PFSK-1 (cell line): Measurements from ENCODE around the gene SLC24A4.

Source experiments
- FOXP2 ChIP-seq: optimal IDR thresholded peaks from 2 replicates; pipeline ENCODE3; 2011; ENCODE audit warnings: borderline replicate concordance, control low read depth, inconsistent platforms; ENCODE audit not compliant: insufficient read depth; ENCODE audit errors: extremely low read length, extremely low read depth
- POLR2AphosphoS5 ChIP-seq: IDR thresholded peaks from 2 replicates; pipeline ENCODE4 v1.6.1; 2012; ENCODE audit warnings: low read depth, mild to moderate bottlenecking, control low read depth, low read length, moderate library complexity
- SIN3A ChIP-seq: IDR thresholded peaks from 2 replicates; pipeline ENCODE4 v1.6.1; 2012; ENCODE audit warnings: mild to moderate bottlenecking, low read length, moderate library complexity, borderline replicate concordance; ENCODE audit not compliant: insufficient read depth
- TAF1 ChIP-seq: IDR thresholded peaks from 2 replicates; pipeline ENCODE4 v1.6.1; 2012; ENCODE audit warnings: low read length, control low read depth, borderline replicate concordance; ENCODE audit not compliant: insufficient read depth
- TF ChIP-seq, protein P1 (sequence below), 2 experiments: IDR thresholded peaks; 2 replicates each; pipeline versions ENCODE4 v1.6.1 to v1.8.0; 2011 to 2012; ENCODE audit warnings: low read depth in 2 of 2, low read length in 2 of 2, control low read depth in 1 of 2, inconsistent platforms in 1 of 2, mild to moderate bottlenecking in 1 of 2, moderate library complexity in 1 of 2; ENCODE audit not compliant: insufficient read depth in 1 of 2

The SLC24A4 gene

DNA sequence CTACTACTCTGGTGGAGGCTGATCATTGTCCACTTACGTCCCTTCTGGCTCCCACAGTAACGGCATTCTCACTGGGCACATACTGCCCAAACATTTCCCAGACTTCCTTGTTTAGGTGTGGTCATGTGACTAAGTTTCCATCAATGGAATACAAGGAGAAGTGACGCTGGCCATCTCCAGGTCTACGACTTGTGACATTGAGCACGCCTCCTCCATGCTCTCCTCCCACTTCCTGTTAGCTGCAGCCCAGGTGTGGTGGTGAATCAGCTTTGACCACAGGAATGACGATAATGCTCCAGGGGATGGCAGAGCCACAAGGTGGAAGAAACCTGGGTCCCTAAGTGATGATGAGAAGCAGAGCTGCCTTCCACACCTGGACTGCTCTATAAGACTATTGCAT, 6.0 kb upstream of the SLC24A4 start:
- TF ChIP-seq TAF1 (no peak), SIN3A (no peak), POLR2AphosphoS5 (no peak), FOXP2 (no peak)
- TF ChIP-seq, protein P1, sequence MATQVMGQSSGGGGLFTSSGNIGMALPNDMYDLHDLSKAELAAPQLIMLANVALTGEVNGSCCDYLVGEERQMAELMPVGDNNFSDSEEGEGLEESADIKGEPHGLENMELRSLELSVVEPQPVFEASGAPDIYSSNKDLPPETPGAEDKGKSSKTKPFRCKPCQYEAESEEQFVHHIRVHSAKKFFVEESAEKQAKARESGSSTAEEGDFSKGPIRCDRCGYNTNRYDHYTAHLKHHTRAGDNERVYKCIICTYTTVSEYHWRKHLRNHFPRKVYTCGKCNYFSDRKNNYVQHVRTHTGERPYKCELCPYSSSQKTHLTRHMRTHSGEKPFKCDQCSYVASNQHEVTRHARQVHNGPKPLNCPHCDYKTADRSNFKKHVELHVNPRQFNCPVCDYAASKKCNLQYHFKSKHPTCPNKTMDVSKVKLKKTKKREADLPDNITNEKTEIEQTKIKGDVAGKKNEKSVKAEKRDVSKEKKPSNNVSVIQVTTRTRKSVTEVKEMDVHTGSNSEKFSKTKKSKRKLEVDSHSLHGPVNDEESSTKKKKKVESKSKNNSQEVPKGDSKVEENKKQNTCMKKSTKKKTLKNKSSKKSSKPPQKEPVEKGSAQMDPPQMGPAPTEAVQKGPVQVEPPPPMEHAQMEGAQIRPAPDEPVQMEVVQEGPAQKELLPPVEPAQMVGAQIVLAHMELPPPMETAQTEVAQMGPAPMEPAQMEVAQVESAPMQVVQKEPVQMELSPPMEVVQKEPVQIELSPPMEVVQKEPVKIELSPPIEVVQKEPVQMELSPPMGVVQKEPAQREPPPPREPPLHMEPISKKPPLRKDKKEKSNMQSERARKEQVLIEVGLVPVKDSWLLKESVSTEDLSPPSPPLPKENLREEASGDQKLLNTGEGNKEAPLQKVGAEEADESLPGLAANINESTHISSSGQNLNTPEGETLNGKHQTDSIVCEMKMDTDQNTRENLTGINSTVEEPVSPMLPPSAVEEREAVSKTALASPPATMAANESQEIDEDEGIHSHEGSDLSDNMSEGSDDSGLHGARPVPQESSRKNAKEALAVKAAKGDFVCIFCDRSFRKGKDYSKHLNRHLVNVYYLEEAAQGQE (IDR thresholded peaks at IDR 0.05; ENCODE audit: insufficient read depth in 1 of 2, low read depth in 2 of 2, low read length in 2 of 2) = no peak

DNA sequence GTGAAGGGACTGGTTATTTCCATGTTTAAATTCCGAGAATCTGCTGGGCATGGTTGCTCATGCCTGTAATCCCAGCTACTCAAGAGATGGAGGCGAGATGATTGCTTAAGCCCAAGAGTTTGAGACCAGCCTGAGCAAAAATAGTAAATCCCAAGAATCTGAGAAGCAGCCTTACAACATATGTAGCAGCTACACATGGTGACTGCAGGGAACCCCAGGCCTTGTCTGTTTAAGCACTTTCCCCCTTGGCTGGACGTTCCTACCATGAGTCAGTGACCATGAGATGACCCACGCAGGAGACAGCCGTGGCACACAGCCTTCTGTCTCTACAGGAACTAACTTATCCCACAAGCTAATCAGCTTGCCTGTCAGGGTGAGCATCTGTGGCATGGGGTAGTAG, 5.5 kb upstream of the SLC24A4 start:
- TF ChIP-seq POLR2AphosphoS5 (no peak), TAF1 (no peak), SIN3A (no peak), FOXP2 (no peak)
- TF ChIP-seq, protein P1 (IDR thresholded peaks at IDR 0.05; ENCODE audit: insufficient read depth in 1 of 2, low read depth in 2 of 2, low read length in 2 of 2) = no peak

DNA sequence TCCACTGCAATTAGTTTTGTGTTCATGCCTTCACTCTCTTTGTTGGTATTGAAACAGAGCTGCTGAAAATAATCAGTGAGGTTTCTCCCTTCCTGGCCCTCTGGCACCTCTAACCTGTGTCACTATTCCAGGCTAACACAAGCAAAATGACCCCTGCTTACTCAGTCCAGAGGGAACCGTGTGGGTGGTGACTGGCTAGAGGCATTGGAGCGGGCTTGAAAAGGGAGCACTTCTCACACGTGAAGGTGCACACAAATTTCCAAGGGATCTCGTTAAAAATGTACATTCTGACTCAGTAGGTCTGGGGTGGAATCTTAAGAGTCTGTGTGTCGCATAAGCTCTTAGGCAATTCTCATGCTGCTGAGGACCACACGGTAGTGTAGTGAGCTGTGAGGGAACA, 1.3 kb upstream of the SLC24A4 start:
- TF ChIP-seq FOXP2 = no peak

DNA sequence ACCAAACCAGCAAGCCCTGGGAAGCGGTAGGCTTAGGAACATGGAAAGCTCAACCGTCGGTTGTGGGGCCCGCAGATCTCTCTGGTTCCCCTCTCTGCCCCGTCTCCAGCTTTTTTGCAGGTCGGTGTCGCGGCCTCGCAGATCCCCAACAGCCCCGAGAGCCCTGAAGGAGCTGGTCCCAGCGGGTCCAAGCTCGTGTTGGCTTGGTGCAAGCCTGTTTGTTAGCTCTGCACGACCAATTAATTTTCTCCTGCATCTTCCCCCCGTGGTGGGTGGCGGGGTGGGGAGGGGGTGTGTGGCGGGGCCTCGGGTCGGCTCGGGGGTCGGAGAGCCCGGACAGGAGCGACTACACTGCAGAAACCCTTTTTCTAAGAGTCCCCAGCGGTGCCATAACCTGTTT, 449 bp upstream of the SLC24A4 start:
- TF ChIP-seq TAF1 (no peak), SIN3A (no peak), POLR2AphosphoS5 (no peak), FOXP2 (no peak)
- TF ChIP-seq, protein P1 (IDR thresholded peaks at IDR 0.05; ENCODE audit: insufficient read depth in 1 of 2, low read depth in 2 of 2, low read length in 2 of 2) = no peak

DNA sequence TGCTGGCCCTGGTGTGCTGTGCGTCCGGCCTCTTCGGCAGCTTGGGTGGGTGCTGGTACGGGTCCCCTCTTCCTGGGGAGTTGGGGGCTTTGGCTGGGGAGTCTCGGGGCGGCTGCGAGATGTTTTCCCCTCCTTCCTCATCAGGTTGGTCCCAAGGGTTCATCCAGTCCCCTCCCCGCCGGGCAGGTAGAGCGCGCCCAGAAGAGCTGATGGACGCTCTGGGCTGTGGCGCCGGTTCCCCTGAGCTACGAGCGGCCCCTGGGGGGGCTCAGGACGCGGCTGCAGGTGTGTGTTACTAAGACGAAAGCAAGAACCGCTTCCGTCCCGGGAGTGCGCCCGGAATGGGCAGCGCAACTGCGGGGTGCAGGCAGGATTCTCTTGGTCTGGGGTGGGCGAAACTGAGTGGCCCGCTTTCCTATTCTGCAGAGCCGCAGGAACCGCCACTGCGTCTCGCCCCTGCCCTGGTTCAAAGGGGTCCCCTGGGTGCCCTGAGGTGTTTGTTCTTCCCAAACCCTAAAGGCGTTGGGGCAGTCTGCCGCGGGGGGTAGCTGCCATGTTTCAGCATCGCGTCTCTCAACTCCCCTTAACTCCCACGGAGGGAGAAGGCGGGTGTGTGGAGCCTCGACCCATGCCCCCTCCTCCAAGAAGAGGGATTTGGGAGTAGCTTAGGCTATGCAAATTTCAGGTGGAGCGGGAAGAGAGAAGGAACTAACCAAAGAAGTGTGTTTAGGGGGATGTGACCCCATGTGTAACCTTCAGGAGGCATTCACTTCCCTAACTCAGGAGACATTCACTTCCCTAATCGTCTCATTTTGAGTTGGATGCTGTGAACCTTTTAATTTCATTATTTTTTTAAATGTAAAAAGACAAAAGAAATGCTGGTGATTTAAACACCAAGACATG, 1.2 kb downstream of the SLC24A4 start:
- TF ChIP-seq, protein P1 (IDR thresholded peaks at IDR 0.05; ENCODE audit: insufficient read depth in 1 of 2, low read depth in 2 of 2, low read length in 2 of 2) = no peak
- no peak for TF ChIP-seq POLR2AphosphoS5
